Smooth muscle cell of the brain vasculature (primary cell): ENCODE data around the gene MIER3.

Source experiments
- DNase-seq: peaks from one replicate; pipeline ENCODE4 v3.0.0-alpha.2; 2012; ENCODE audit warnings: low read depth, low spot score

The MIER3 gene

GRCh38 chr5:56900395-56900794 is 51.5 kb downstream of the MIER3 start:
- no peak for DNase-seq

- no peak for DNase-seq
Measured at GRCh38 chr5:56898213-56898612, 53.7 kb downstream of the MIER3 start.

- DNase-seq = no peak
Measured at GRCh38 chr5:56896763-56897162, 55.2 kb downstream of the MIER3 start.

- no peak for DNase-seq
Measured at GRCh38 chr5:56893251-56893951, 58.5 kb downstream of the MIER3 start.

- DNase-seq = no peak
Measured at GRCh38 chr5:56881571-56881970, 70.4 kb downstream of the MIER3 start.

- DNase-seq = no peak
Measured at GRCh38 chr5:56876327-56876726, 75.6 kb downstream of the MIER3 start.

GRCh38 chr5:56873056-56873455 is 78.9 kb downstream of the MIER3 start:
- DNase-seq = no peak

GRCh38 chr5:56871777-56872176 is 80.1 kb downstream of the MIER3 start:
- no peak for DNase-seq
